Femur (tissue), 1 donor: Measurements from ENCODE around the gene ZSCAN5B.
"Not testable (repeated sequence)": the region's sequence is repeated elsewhere in the genome, so short reads cannot be mapped to it uniquely, and the experiment has no call there.

ENCODE experiments used
- DNase-seq: peaks from one replicate; pipeline ENCODE4 v3.0.0-alpha.2; 2017

ZSCAN5B gene, protein sequence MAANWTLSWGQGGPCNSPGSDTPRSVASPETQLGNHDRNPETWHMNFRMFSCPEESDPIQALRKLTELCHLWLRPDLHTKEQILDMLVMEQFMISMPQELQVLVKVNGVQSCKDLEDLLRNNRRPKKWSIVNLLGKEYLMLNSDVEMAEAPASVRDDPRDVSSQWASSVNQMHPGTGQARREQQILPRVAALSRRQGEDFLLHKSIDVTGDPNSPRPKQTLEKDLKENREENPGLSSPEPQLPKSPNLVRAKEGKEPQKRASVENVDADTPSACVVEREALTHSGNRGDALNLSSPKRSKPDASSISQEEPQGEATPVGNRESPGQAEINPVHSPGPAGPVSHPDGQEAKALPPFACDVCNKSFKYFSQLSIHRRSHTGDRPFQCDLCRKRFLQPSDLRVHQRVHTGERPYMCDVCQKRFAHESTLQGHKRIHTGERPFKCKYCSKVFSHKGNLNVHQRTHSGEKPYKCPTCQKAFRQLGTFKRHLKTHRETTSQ

DNA sequence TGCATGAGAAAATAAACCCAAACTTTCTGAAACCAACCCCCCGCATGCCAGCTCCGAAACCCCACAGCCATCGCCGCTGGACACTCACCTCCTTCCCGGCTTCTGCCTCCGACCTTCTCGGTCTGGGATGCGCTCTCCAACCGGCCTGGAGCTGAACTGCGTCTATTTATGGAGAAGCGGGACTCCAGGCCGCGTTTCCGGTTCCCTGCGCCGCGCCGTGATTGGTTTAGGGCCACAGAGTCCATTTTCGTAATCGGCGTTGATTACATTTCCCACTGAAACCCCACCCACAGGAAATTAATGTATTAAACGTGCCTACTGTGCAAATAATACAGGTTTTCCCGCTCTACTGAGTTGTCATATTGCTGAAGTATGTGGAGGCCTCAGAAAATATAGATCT is at the start of gene ZSCAN5B:
TSS of gene ZSCAN5B (minus strand) at position 138 of the 400 bp plus-strand sequence. CDS start 4,731 bp downstream, outside the sequence.
- DNase-seq = not testable (repeated sequence)

DNA sequence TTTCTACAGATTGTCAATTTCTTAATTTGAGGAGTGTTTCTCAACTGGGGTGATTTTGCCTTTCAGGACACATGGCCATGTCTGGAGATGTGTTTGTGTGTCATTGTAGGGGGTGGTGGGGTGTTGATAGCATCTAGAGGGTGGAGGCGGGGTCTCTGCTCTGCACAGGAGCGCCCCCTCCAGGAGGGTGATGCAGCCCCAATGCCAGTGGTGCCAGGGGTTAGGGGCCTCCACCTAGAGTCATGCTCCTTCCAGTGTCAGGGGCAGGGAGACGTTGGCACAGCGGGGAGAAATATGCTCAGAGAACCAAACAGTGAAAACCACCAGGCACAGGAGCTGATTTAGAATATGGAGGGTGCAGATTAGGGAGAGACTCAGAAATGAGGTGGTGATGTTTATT is 48.2 kb upstream of the ZSCAN5B start:
- not testable (repeated sequence) for DNase-seq

DNA sequence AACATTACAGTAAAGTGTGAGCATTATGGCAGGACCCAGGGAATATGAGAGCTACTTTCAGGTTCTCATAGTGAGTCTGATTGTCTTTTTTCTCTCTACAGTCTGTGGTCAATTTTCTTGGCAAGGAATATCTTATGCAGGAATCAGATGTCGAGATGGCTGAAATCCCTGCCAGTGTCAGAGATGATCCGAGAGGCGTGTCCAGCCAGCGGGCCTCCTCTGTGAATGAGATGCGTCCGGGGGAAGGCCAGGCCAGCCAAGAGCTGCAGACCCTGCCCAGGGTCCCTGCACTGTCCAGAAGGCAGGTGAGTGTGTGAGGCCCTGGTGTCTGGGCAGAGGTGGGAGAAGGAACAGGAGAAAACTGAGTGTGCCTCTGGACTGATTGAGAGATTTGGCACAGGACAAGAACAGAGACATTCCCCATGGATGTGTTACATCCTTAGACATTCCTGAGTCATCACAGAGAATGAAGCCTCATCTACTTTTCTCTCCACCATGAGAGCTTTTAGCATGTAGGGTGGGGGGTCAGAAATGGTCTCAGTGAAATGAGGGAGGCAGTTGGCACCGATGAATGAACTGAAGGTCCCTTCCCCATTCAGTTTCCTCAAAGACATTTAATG is 47.6 kb upstream of the ZSCAN5B start:
- DNase-seq = no peak

DNA sequence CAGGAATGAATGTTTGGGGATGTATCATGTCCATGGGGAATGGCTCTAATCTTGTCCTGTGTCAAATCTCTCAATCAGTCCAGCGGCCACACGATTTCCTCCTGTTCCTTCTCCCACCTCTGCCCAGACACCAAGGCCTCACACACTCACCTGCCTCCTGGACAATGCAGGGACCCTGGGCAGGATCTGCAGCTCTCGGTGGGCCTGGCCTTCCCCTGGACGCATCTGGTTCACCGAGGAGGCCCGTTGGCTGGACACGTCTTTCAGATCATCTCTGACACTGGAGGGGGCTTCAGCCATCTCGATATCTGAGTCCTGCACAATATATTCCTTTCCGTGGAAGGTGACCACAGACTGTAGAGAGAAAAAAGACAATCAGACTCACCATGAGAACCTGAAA is 25.9 kb upstream of the ZSCAN5B start:
- no peak for DNase-seq

DNA sequence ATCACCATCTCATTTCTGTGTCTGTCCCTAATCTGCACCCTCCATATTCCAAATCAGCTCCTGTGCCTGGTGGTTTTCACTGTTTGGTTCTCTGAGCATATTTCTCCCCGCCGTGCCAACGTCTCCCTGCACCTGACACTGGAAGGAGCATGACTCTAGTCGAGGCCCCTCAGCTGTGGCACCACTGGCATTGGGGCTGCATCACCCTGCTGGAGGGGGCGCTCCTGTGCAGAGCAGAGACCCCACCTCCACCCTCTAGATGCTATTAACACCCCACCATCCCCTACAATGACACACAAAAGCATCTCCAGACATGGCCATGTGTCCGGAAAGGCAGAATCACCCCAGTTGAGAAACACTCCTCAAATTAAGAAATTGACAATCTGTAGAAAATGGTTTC is 25.3 kb upstream of the ZSCAN5B start:
- no peak for DNase-seq

DNA sequence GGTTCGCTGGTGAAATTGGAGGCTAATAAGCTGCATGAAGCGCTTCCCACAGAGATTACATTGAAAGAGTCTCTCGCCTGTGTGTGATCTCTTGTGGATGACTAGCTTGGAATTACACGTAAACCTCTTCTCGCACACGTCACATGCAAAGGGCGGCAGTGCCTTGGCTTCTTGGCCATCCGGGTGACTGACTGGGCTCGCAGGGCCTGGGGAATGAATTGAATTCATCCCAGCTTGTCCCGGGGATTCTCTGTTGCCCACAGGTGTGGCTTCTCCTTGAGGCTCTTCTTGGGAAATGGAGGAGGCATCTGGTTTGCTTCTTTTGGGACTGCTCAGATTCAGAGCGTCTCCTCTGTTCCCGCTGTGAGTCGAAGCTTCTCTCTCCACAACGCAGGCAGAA is 24.3 kb upstream of the ZSCAN5B start:
- DNase-seq = no peak

DNA sequence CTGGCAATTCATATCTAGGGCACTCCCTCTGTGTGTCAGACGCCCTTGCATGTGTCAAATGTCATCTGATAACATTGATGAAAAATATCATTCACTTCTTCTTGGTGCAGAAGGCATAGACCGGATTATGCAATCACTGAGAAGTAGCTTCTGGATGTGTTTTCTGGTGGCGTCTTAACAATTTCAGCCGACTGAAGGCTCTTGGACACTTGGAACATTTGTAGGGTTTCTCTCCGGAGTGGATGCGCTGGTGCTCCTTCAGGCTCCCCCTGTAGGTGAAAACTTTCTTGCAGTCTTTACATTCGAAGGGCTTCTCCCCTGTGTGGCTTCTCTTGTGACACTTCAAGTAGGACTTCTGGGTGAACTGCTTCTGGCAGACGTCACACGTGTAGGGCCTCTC is 23.9 kb upstream of the ZSCAN5B start:
- not testable (repeated sequence) for DNase-seq

DNA sequence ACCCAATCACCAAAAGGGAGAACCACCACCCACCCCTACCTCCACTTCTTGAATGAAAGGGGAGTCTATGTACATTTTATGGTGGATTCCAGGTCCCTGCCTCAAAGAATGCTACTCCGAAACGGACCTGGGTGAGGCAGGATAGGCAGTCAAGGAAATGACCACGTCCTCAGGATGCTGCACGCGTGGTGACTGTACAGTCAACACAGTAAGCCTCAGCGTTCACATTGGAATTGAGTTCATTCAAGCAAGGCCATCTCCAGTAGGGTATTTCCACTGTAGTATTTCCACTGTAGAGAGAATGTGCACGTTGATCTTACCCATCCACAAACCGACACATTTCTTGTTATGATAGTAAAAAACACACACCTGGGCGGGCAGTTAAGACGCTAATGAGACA is 21.4 kb upstream of the ZSCAN5B start:
- DNase-seq = no peak

DNA sequence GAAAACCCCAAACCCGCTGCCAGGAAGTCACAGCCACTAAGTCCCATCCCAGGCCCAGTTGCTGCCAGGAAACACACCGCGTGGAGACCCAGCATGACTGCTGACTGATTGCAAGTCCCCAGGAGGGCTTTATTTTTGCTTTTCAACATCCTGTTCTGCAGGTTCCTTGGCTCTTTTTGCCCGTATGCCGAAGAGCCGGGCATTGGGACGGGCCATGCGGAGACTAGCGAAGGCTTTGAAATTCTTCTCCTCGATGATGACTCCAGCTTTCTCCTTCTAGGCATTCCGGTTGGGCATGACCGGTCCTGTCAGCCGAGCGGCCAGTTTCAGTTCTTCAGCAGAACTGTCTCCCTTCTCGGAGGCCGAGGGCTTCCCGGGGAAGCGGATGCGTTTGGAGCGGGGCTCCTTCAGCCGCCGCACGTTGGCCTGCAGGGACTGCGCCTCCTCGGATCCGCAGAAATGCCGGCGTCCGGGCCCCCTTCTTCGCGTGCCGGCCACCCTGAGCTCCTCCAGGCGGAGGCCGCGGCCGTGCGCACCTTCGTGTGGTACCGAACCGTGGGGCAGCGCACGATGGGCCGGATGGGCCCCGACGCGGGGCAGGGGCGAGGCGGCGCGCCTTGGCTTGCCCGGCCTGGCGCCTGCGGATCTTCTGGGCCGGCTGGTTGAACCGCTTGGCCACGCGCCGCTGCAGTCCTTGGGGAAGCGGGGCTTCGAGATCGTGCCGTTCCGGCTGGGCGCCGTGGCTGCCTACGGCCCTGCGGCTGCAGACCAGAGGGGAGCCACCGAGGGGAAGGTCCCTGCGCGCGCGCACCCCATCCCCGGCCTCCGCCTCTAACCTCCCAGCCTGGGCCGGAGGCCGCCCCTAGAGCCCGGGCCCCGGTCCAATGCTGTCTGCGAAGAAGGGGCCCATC is 19.7 kb upstream of the ZSCAN5B start:
- DNase-seq = peak; percentile 36

DNA sequence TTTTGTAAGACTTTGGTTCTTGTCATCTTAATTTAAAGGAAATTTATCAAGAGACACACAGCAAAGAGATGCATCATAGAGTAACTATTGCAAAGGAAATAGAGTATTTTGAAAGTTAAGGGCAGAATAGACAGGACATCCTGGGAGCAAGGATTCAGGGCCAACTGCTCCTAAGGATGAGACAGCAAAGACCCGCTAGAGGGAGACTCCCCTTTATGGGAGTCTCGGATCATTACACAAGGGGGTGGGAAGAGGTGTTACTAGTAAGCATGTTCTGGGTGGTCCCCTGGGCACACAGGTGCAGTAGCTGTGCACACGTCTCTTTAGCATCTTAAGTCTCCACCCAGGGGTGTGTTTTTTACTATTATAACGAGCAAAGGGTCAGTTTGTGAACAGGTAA is 14.1 kb upstream of the ZSCAN5B start:
- DNase-seq = no peak

DNA sequence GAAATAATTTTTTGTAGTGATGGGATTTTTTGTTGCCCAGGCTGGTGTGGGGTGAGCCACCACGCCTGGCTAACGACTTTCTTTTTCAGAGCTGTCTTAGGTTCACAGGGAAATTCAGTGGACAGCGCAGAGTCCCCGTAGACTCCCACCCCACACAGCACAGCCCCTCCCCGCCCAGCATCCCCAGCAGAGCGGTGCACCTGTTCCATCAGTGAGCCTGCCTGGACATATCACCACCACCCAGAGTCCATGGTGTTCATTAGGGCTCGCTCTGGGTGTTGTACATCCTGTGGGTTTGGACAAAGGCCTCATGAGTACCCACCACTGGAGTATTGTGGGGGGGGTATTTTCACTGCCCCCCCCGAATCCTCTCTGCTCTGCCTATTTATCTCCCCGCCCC is 12.5 kb upstream of the ZSCAN5B start:
- not testable (repeated sequence) for DNase-seq

DNA sequence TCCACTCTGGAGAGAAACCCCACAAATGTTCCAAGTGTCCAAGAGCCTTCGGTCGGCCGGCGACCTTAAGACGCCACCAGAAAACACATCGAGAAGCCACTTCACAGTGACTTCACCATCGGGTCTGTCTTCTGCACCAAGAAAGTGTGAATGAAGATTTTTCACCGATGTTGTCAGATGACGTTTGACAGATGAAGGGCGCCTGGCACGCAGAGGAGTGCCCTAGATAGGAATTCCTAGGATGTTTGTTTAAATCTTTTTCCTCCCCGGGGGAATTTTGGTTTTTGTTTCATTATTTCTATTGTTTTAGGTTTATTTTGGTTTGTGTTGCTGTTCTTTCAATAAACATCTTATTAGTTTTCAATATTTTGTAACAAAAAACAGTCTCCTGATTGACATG is 11.5 kb upstream of the ZSCAN5B start:
- no peak for DNase-seq

DNA sequence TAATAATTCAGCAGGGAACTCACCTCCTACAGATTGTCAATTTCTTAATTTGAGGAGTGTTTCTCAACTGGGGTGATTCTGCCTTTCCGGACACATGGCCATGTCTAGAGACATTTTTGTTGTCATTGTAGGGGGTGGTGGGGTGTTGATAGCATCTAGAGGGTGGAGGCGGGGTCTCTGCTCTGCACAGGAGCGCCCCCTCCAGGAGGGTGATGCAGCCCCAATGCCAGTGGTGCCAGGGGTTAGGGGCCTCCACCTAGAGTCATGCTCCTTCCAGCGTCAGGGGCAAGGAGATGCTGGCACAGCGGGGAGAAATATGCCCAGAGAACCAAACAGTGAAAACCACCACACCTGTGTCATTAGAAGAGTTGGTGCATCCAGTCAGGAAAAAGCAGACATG is 10.0 kb upstream of the ZSCAN5B start:
- not testable (repeated sequence) for DNase-seq

DNA sequence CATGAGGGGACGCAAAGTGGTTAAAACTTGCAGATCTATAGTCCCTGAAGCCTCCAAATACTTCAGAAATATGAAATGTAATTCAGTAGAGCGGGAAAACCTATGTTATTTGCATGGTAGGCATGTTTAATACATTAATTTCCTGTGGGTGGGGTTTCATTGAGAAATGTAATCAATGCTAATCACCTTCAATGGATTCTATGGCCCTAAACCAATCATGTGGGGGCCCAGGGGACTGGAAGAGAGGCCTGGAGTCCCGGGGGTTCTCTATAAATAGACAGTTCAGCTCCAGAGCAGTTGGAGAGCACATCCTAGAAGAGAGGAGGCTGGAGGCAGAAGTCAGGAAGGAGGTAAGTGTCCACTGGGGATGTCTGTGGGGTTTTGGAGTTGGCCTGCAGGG is 4.4 kb upstream of the ZSCAN5B start, which contains the start of gene ZSCAN5C:
TSS of gene ZSCAN5C (plus strand) at position 301 of the 400 bp plus-strand sequence. CDS start 3,641 bp downstream, outside the sequence.
- no peak for DNase-seq

DNA sequence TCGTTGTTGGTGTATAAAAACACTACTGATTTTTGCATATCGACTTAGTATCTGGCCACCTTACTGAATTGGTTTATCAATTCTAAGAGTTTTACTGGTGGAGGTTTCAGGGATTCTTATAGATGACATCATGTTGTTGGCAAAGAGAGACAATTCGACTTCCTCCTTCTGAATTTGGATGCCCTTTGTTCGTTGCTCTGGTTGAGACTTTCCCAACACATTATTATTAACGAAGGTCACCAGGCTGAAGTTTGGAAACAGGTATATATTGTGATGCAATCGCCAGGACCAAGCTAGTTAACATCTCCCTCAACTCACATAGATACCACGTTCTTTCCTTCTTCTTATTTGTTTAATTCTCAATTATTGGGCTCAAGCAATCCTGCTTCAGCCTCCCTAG is 2.1 kb upstream of the ZSCAN5B start:
- no peak for DNase-seq

DNA sequence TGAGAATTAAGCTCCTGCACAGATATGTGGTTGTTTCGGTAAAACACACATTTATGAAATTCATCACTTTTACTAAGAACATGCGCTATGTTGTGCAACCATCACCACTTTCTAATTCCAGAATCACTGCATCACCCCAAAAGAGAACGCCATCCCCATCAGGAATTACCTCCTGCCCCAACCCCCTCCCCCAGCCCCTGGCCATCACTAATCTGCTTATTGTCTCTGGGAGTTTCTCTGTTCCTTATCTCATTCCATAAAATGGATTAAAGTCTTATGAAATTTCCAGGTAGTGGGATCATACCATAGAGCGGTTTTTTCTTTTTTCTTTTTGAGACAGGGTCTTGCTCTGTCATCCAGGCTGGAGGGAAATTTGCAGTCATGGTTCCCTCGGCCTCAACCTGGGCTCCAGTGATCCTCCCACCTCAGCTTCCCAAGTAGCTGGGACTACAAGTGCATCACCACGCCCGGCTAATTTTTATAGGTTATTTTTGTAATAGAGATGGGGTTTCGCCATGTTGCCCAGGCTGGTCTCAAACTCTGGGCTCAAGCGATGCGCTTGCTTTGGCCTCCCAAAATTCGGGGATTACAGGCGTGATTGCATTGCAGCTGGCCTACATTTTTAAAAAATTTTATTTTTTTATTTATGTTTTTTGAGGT is 3.5 kb downstream of the ZSCAN5B start:
- no peak for DNase-seq

DNA sequence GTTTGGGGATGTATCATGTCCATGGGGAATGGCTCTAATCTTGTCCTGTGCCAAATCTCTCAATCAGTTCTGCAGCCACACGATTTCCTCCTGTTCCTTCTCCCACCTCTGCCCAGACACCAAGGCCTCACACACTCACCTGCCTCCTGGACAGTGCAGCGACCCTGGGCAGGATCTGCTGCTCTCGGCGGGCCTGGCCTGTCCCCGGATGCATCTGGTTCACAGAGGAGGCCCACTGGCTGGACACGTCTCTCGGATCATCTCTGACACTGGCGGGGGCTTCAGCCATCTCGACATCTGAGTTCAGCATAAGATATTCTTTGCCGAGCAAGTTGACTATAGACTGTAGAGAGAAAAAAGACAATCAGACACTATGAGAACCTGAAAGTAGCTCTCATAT is 5.9 kb downstream of the ZSCAN5B start:
- DNase-seq = no peak

DNA sequence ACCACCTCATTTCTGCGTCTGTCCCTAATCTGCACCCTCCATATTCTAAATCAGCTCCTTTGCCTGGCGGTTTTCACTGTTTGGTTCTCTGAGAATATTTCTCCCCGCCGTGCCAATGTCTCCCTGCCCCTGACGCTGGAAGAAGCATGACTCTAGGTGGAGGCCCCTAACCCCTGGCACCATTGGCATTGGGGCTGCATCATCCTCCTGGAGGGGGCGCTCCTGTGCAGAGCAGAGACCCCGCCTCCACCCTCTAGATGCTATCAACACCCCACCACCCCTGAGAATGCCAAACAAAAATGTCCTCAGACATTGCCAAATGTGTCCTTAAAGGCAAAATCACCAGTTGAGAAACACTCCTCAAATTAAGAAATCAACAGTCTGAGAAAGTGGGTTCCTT is 6.5 kb downstream of the ZSCAN5B start:
- DNase-seq = no peak

DNA sequence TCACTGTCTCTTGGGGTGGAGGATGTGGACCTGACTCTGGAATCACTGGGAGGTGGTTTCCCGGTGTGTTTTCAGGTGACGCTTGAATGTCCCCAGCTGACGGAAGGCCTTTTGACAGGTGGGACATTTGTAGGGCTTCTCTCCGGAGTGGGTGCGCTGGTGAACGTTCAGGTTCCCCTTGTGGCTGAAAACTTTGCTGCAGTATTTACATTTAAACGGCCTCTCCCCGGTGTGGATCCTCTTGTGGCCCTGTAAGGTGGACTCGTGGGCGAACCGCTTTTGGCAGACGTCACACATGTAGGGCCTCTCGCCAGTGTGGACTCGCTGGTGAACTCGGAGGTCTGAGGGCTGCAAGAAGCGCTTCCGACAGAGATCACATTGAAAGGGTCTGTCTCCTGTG is 7.8 kb downstream of the ZSCAN5B start:
- no peak for DNase-seq

DNA sequence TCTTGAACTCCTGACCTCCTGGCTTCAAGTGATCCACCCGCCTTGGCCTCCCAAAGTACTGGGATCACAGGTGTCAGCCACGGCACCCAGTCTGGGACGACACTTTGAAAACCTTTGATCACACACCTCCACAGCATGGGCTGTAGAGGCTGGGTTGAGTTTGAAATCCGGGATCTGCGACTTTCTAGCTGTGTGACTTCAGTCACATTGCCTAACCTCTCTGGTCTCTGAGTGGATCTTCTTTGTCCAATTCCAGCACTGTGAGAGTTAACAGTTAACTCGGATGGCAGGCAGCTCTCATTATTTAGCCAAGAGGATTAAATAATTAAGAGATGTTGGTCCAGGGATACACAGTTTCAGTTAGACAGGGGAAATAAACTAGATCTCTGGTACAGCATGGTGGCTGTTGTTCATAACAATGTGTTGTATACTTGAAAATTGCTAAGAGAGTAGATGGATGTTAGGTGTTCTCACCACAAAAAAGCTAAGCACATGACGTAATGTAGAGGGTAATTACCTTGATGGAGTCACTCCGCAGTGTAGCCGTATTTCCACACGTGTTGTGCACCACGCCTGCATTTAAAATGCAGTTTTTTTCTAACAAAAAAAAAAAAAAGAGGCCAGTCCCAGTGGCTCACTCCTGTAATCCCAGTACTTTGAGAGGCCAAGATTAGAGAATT is 19.9 kb downstream of the ZSCAN5B start:
- DNase-seq = no peak

DNA sequence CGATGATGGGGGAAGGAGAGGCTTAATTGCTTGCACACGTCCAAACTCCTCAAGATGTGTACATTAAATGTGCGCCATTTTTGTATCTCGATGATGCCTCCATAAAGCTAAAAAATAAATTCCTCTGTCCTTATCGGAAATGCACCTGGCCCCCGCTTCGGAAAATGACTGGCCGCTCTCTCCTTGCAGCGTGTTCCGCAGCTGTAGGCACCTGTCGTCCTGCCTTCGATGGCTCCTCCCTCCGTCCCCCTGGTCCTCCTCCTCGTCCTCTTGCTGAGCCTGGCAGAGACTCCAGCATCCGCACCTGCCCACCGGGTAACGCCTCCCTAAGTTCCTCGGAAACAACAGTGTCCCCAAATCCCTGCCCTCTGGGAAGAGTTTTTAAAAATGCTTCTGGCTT is 20.7 kb downstream of the ZSCAN5B start:
- no peak for DNase-seq

DNA sequence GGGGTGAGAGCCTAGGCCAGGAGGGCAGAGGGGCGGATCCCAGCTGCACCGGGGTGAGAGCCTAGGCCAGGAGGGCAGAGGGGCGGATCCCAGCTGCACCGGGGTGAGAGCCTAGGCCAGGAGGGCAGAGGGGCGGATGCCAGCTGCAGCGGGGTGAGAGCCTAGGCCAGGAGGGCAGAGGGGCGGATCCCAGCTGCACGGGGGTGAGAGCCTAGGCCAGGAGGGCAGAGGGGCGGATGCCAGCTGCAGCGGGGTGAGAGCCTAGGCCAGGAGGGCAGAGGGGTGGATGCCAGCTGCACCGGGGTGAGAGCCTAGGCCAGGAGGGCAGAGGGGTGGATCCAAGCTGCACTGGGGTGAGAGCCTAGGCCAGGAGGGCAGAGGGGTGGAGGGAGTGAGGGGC is 21.3 kb downstream of the ZSCAN5B start:
- not testable (repeated sequence) for DNase-seq
